Measurements from ENCODE around the gene FNDC3B.

The FNDC3B gene

DNA sequence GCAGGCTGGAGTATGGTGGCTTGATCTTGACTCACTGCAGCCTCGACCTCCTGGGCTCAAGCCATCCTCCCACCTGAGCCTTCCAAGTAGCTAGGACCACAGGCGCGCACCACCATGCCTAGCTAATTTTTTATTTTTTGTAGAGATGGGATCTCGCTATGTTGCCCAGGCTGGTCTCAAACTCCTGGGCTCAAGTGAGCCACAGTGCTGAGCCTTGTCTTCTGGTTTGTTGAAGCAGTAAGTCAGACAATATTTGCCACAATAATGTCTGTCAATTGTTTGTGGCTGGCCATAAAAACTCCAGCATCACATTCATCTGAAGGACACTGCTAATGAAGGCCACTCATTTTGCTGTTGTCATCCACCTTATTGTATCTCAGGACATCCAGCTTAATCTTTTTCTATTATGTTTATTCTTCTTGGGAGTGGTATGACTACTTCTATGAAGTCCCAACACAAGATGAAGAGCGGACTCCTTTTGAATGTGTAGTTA, 185.9 kb downstream of the FNDC3B start:
- no peak overlapping the region for H2BK5ac ChIP-seq (ENCODE audit: low read length)
- no peak overlapping the region for H2AFZ ChIP-seq (ENCODE audit: low read length)
- H3K18ac ChIP-seq (ENCODE audit: low read length), result no peak overlapping the region
- H4K8ac ChIP-seq (ENCODE audit: low read depth, low read length), result no peak overlapping the region
- H3K4me3 ChIP-seq (ENCODE audit: low read length in 2 of 2), result no peak overlapping the region
- H2BK120ac ChIP-seq (ENCODE audit: low read depth, low read length), result no peak overlapping the region
- no peaks in the 10 kb centered on the region for H3K27me3 ChIP-seq (ENCODE audit: control insufficient read depth in 3 of 3, insufficient read depth in 3 of 3, low read depth in 1 of 3, low read length in 3 of 3)
- no peak overlapping the region for H2BK15ac ChIP-seq (ENCODE audit: low read length)
- no peak overlapping the region for H3K27ac ChIP-seq (replicated peaks; ENCODE audit: low read length)
- H3K4ac ChIP-seq (ENCODE audit: low read length), result no peak overlapping the region
- no CpG with 5 or more reads among the region's 5 CpGs for WGBS, 2 donors (ENCODE audit: extremely low coverage in 2 of 2, insufficient read length in 2 of 2, insufficient replicate concordance in 1 of 2)
- no peak overlapping the region for H3K9ac ChIP-seq (ENCODE audit: low read depth, low read length, poor library complexity)
- H3K79me1 ChIP-seq (ENCODE audit: low read depth, low read length), result peaks cover 2% of the 10 kb centered on the region
- peaks cover 6 to 35% of the 10 kb centered on the region in 2 donors for H3K4me1 ChIP-seq (ENCODE audit: control insufficient read depth in 2 of 2, insufficient read depth in 1 of 2, low read depth in 1 of 2, low read length in 2 of 2)
- no peak overlapping the region for H3K23ac ChIP-seq (ENCODE audit: low read depth, low read length, poor library complexity)
- H3K36me3 ChIP-seq (replicated peaks in 1 of 2; ENCODE audit: control insufficient read depth in 2 of 2, insufficient read depth in 2 of 2, low read length in 2 of 2), result peaks cover 0 to 25% of the 10 kb centered on the region in 2 donors
- no peak overlapping the region for H2BK12ac ChIP-seq (ENCODE audit: low read length)
- H3K14ac ChIP-seq (ENCODE audit: low read length), result no peak overlapping the region
- DNase-seq (ENCODE audit: low spot score), result no peak
- no peak overlapping the region for H3K4me2 ChIP-seq (ENCODE audit: insufficient read depth, low read length, poor library complexity, severe bottlenecking)
- no peak overlapping the region for H2AK5ac ChIP-seq (ENCODE audit: low read depth, low read length)
- H4K91ac ChIP-seq (ENCODE audit: low read depth, low read length, poor library complexity), result no peak overlapping the region
- no peaks in the 10 kb centered on the region for H3K9me3 ChIP-seq (replicated peaks in 1 of 2; ENCODE audit: control insufficient read depth in 2 of 2, insufficient read depth in 1 of 2, low read depth in 1 of 2, low read length in 2 of 2)

- Histone ChIP-seq H2AK5ac (ENCODE audit: low read depth, low read length) (no peak overlapping the region), H2BK12ac (ENCODE audit: low read length) (no peak overlapping the region), H3K18ac (ENCODE audit: low read length) (no peak overlapping the region), H3K4me3 (ENCODE audit: low read length in 2 of 2) (no peak overlapping the region), H4K91ac (ENCODE audit: low read depth, low read length, poor library complexity) (no peak overlapping the region), H3K4me2 (ENCODE audit: insufficient read depth, low read length, poor library complexity, severe bottlenecking) (no peak overlapping the region), H3K4ac (ENCODE audit: low read length) (no peak overlapping the region), H3K9ac (ENCODE audit: low read depth, low read length, poor library complexity) (no peak overlapping the region), H2BK120ac (ENCODE audit: low read depth, low read length) (no peak overlapping the region), H2BK15ac (ENCODE audit: low read length) (no peak overlapping the region), H3K79me1 (ENCODE audit: low read depth, low read length) (peaks cover 2% of the 10 kb centered on the region), H4K8ac (ENCODE audit: low read depth, low read length) (no peak overlapping the region), H2BK5ac (ENCODE audit: low read length) (no peak overlapping the region), H3K27me3 (ENCODE audit: control insufficient read depth in 3 of 3, insufficient read depth in 3 of 3, low read depth in 1 of 3, low read length in 3 of 3) (no peaks in the 10 kb centered on the region), H3K27ac (replicated peaks; ENCODE audit: low read length) (no peak overlapping the region), H3K9me3 (replicated peaks in 1 of 2; ENCODE audit: control insufficient read depth in 2 of 2, insufficient read depth in 1 of 2, low read depth in 1 of 2, low read length in 2 of 2) (peaks cover 0 to 7% of the 10 kb centered on the region in 2 donors), H3K4me1 (ENCODE audit: control insufficient read depth in 2 of 2, insufficient read depth in 1 of 2, low read depth in 1 of 2, low read length in 2 of 2) (peaks cover 6 to 35% of the 10 kb centered on the region in 2 donors), H3K14ac (ENCODE audit: low read length) (no peak overlapping the region), H3K36me3 (replicated peaks in 1 of 2; ENCODE audit: control insufficient read depth in 2 of 2, insufficient read depth in 2 of 2, low read length in 2 of 2) (peaks cover 0 to 33% of the 10 kb centered on the region in 2 donors), H3K23ac (ENCODE audit: low read depth, low read length, poor library complexity) (no peak overlapping the region), H2AFZ (ENCODE audit: low read length) (no peak overlapping the region)
- WGBS, 2 donors (ENCODE audit: extremely low coverage in 2 of 2, insufficient read length in 2 of 2, insufficient replicate concordance in 1 of 2), result no CpG with 5 or more reads among the region's 5 CpGs
- DNase-seq (ENCODE audit: low spot score), result no peak
These were observed 187.5 kb downstream of the FNDC3B start for GRCh38 chr3:172226831-172227230.

- Histone ChIP-seq H3K4me3 (ENCODE audit: low read length in 2 of 2) (no peak overlapping the region), H2BK120ac (ENCODE audit: low read depth, low read length) (no peak overlapping the region), H2AK5ac (ENCODE audit: low read depth, low read length) (no peak overlapping the region), H3K4me1 (ENCODE audit: control insufficient read depth in 2 of 2, insufficient read depth in 1 of 2, low read depth in 1 of 2, low read length in 2 of 2) (peaks cover 3 to 33% of the 10 kb centered on the region in 2 donors), H3K27me3 (ENCODE audit: control insufficient read depth in 3 of 3, insufficient read depth in 3 of 3, low read depth in 1 of 3, low read length in 3 of 3) (no peaks in the 10 kb centered on the region), H3K27ac (replicated peaks; ENCODE audit: low read length) (no peak overlapping the region), H2BK12ac (ENCODE audit: low read length) (no peak overlapping the region), H4K8ac (ENCODE audit: low read depth, low read length) (no peak overlapping the region), H3K4ac (ENCODE audit: low read length) (no peak overlapping the region), H3K36me3 (replicated peaks in 1 of 2; ENCODE audit: control insufficient read depth in 2 of 2, insufficient read depth in 2 of 2, low read length in 2 of 2) (peaks cover 0 to 36% of the 10 kb centered on the region in 2 donors), H3K79me1 (ENCODE audit: low read depth, low read length) (peaks cover 2% of the 10 kb centered on the region), H3K23ac (ENCODE audit: low read depth, low read length, poor library complexity) (no peak overlapping the region), H3K9ac (ENCODE audit: low read depth, low read length, poor library complexity) (no peak overlapping the region), H2BK15ac (ENCODE audit: low read length) (no peak overlapping the region), H4K91ac (ENCODE audit: low read depth, low read length, poor library complexity) (no peak overlapping the region), H3K9me3 (replicated peaks in 1 of 2; ENCODE audit: control insufficient read depth in 2 of 2, insufficient read depth in 1 of 2, low read depth in 1 of 2, low read length in 2 of 2) (peaks cover 0 to 7% of the 10 kb centered on the region in 2 donors), H3K14ac (ENCODE audit: low read length) (no peak overlapping the region), H2BK5ac (ENCODE audit: low read length) (no peak overlapping the region), H3K18ac (ENCODE audit: low read length) (no peak overlapping the region), H3K4me2 (ENCODE audit: insufficient read depth, low read length, poor library complexity, severe bottlenecking) (no peak overlapping the region), H2AFZ (ENCODE audit: low read length) (no peak overlapping the region)
- DNase-seq (ENCODE audit: low spot score), result no peak
- no CpG with 5 or more reads among the region's 3 CpGs for WGBS, 2 donors (ENCODE audit: extremely low coverage in 2 of 2, insufficient read length in 2 of 2, insufficient replicate concordance in 1 of 2)
These were observed 188.1 kb downstream of the FNDC3B start for GRCh38 chr3:172227340-172228035.

DNA sequence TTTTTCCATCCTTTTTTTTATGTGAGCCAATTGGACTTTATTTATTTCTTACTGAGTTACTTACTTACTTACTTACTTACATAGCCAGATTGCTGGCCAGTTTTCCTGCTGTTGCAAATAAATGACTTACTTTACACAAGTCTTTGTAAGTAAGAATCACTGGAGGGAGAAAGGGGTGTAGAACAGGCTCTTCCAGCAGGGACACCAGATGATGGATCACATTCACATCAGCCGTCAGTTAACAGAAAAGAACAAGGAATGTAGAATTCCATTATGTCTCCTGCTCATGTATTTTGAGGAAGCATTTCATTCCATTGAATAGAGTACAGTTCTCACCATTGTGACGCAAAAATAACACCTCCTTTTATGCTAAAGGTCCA, 188.6 kb downstream of the FNDC3B start:
- Histone ChIP-seq H4K91ac (ENCODE audit: low read depth, low read length, poor library complexity) (no peak overlapping the region), H2AK5ac (ENCODE audit: low read depth, low read length) (no peak overlapping the region), H4K8ac (ENCODE audit: low read depth, low read length) (no peak overlapping the region), H3K27me3 (ENCODE audit: control insufficient read depth in 3 of 3, insufficient read depth in 3 of 3, low read depth in 1 of 3, low read length in 3 of 3) (no peaks in the 10 kb centered on the region), H3K14ac (ENCODE audit: low read length) (no peak overlapping the region), H2BK12ac (ENCODE audit: low read length) (no peak overlapping the region), H3K79me1 (ENCODE audit: low read depth, low read length) (no peaks in the 10 kb centered on the region), H3K36me3 (replicated peaks in 1 of 2; ENCODE audit: control insufficient read depth in 2 of 2, insufficient read depth in 2 of 2, low read length in 2 of 2) (peaks cover 0 to 40% of the 10 kb centered on the region in 2 donors), H2BK15ac (ENCODE audit: low read length) (no peak overlapping the region), H3K4me3 (ENCODE audit: low read length in 2 of 2) (no peak overlapping the region), H3K9me3 (replicated peaks in 1 of 2; ENCODE audit: control insufficient read depth in 2 of 2, insufficient read depth in 1 of 2, low read depth in 1 of 2, low read length in 2 of 2) (peaks cover 0 to 7% of the 10 kb centered on the region in 2 donors), H3K4me1 (ENCODE audit: control insufficient read depth in 2 of 2, insufficient read depth in 1 of 2, low read depth in 1 of 2, low read length in 2 of 2) (peaks cover 0 to 28% of the 10 kb centered on the region in 2 donors), H2BK5ac (ENCODE audit: low read length) (no peak overlapping the region), H3K18ac (ENCODE audit: low read length) (no peak overlapping the region), H2AFZ (ENCODE audit: low read length) (no peak overlapping the region), H3K4me2 (ENCODE audit: insufficient read depth, low read length, poor library complexity, severe bottlenecking) (no peak overlapping the region), H3K9ac (ENCODE audit: low read depth, low read length, poor library complexity) (no peak overlapping the region), H3K27ac (replicated peaks; ENCODE audit: low read length) (no peak overlapping the region), H2BK120ac (ENCODE audit: low read depth, low read length) (no peak overlapping the region), H3K4ac (ENCODE audit: low read length) (no peak overlapping the region), H3K23ac (ENCODE audit: low read depth, low read length, poor library complexity) (no peak overlapping the region)
- WGBS, 2 donors (ENCODE audit: extremely low coverage in 2 of 2, insufficient read length in 2 of 2, insufficient replicate concordance in 1 of 2), result no CpG with 5 or more reads among the region's 2 CpGs
- no peak for DNase-seq (ENCODE audit: low spot score)
